ENCODE measurements around the gene RBM42. TPM values are rescaled to one million over a fixed set of nuclear protein-coding genes. Genes with fewer than 3 reads are reported as not detected.
"Not testable (repeated sequence)": the region's sequence is repeated elsewhere in the genome, so short reads cannot be mapped to it uniquely, and the experiment has no call there.

RBM42 gene
- total RNA-seq, 5 donors from 2014 or later (not counting 1 experiment from before 2014, with no cell fraction given): 37.6 to 74.0 (median 68.4) TPM

- DNase-seq; H3K27ac Mint-ChIP-seq; H3K27me3 Mint-ChIP-seq; H3K36me3 ChIP-seq (ENCODE audit: control insufficient read depth in 2 of 2, extremely low read depth in 1 of 2, insufficient read depth in 1 of 2, low read length in 1 of 2); H3K9me3 Mint-ChIP-seq; H3K4me1 Mint-ChIP-seq; H3K9me3 ChIP-seq; H3K4me3 Mint-ChIP-seq; ATAC-seq (replicated peaks in 1 of 4); H3K36me3 Mint-ChIP-seq; H3K4me1 ChIP-seq (ENCODE audit: control insufficient read depth in 1 of 2, extremely low read depth in 1 of 2, insufficient read depth in 2 of 2, low read length in 2 of 2); H3K4me3 ChIP-seq (ENCODE audit: control insufficient read depth in 1 of 2, extremely low read depth in 1 of 2, low read length in 1 of 2); H3K27ac ChIP-seq (ENCODE audit: low read length): not testable (repeated sequence)
- 20% methylated on average over 1 of the region's 3 CpGs for WGBS (ENCODE audit: insufficient coverage)
- POLR2A ChIA-PET: interaction anchor here in 1 of 2 donors (0.6 kb wide), 1 partner anchor 67 kb away, joined by 11 read pairs; no protein-coding TSS in a partner anchor
- CTCF ChIA-PET: interaction anchor here (0.7 to 1.3 kb wide), 2 partner anchors 13 to 39 kb away, joined by 3 to 4 read pairs; no protein-coding TSS in a partner anchor
- H3K27me3 ChIP-seq (replicated peaks in 1 of 2; ENCODE audit: control insufficient read depth in 2 of 2, extremely low read depth in 1 of 2, insufficient read depth in 2 of 2, low read length in 1 of 2): peaks cover 0 to 16% of the 10 kb centered on the region in 2 experiments
Observed at GRCh38 chr19:35595026-35595425, 33.8 kb upstream of the RBM42 start.

- DNase-seq (no peak), ATAC-seq (replicated peaks in 1 of 4) (no peak)
- CTCF ChIA-PET: no interaction called here
- POLR2A ChIA-PET: no interaction called here
- H3K9me3 ChIP-seq: no peaks in the 10 kb centered on the region
- Mint-ChIP-seq H3K36me3 (no peaks in the 10 kb centered on the region), H3K4me3 (no peak overlapping the region), H3K27me3 (peaks cover 3 to 6% of the 10 kb centered on the region in 2 donors), H3K4me1 (peaks cover 0 to 2% (median 0%) of the 10 kb centered on the region in 3 donors), H3K27ac (no peak overlapping the region), H3K9me3 (no peaks in the 10 kb centered on the region)
- no peak overlapping the region for H3K4me3 ChIP-seq (ENCODE audit: control insufficient read depth in 1 of 2, extremely low read depth in 1 of 2, low read length in 1 of 2)
- H3K27ac ChIP-seq (ENCODE audit: low read length): no peak overlapping the region
- no peaks in the 10 kb centered on the region for H3K4me1 ChIP-seq (ENCODE audit: control insufficient read depth in 1 of 2, extremely low read depth in 1 of 2, insufficient read depth in 2 of 2, low read length in 2 of 2)
- WGBS (ENCODE audit: insufficient coverage): no CpG with 5 or more reads among the region's 1 CpG
- peaks cover 0 to 16% of the 10 kb centered on the region in 2 experiments for H3K27me3 ChIP-seq (replicated peaks in 1 of 2; ENCODE audit: control insufficient read depth in 2 of 2, extremely low read depth in 1 of 2, insufficient read depth in 2 of 2, low read length in 1 of 2)
- H3K36me3 ChIP-seq (ENCODE audit: control insufficient read depth in 2 of 2, extremely low read depth in 1 of 2, insufficient read depth in 1 of 2, low read length in 1 of 2): no peaks in the 10 kb centered on the region
Observed at GRCh38 chr19:35595928-35596327, 32.9 kb upstream of the RBM42 start.

- peaks cover 5 to 6% of the 10 kb centered on the region in 2 donors for H3K27me3 Mint-ChIP-seq
- H3K27ac ChIP-seq (ENCODE audit: low read length): no peak overlapping the region
- no peaks in the 10 kb centered on the region for H3K9me3 ChIP-seq
- H3K4me1 ChIP-seq (ENCODE audit: control insufficient read depth in 1 of 2, extremely low read depth in 1 of 2, insufficient read depth in 2 of 2, low read length in 2 of 2): no peaks in the 10 kb centered on the region
- no peaks in the 10 kb centered on the region for H3K9me3 Mint-ChIP-seq
- H3K27me3 ChIP-seq (replicated peaks in 1 of 2; ENCODE audit: control insufficient read depth in 2 of 2, extremely low read depth in 1 of 2, insufficient read depth in 2 of 2, low read length in 1 of 2): peaks cover 0 to 16% of the 10 kb centered on the region in 2 experiments
- H3K4me3 ChIP-seq (ENCODE audit: control insufficient read depth in 1 of 2, extremely low read depth in 1 of 2, low read length in 1 of 2): no peak overlapping the region
- ATAC-seq (replicated peaks in 1 of 4): peak in 1 of 4 experiments; percentile 56
- ChIA-PET CTCF (no interaction called here), POLR2A (no interaction called here)
- H3K4me1 Mint-ChIP-seq: peaks cover 0 to 2% (median 0%) of the 10 kb centered on the region in 3 donors
- H3K36me3 ChIP-seq (ENCODE audit: control insufficient read depth in 2 of 2, extremely low read depth in 1 of 2, insufficient read depth in 1 of 2, low read length in 1 of 2): no peaks in the 10 kb centered on the region
- DNase-seq: no peak
- WGBS (ENCODE audit: insufficient coverage): 33% methylated on average over 1 of the region's 4 CpGs
- H3K4me3 Mint-ChIP-seq: no peak overlapping the region
- no peak overlapping the region for H3K27ac Mint-ChIP-seq
- H3K36me3 Mint-ChIP-seq: no peaks in the 10 kb centered on the region
Observed at GRCh38 chr19:35596366-35596999, 32.4 kb upstream of the RBM42 start.

GRCh38 chr19:35601971-35602370 is 26.9 kb upstream of the RBM42 start:
- ATAC-seq (replicated peaks in 1 of 4) (no peak), DNase-seq (no peak)
- POLR2A ChIA-PET: no interaction called here
- Mint-ChIP-seq H3K4me1 (no peaks in the 10 kb centered on the region), H3K36me3 (no peaks in the 10 kb centered on the region), H3K9me3 (no peaks in the 10 kb centered on the region), H3K27me3 (peaks cover 0 to 5% of the 10 kb centered on the region in 2 donors), H3K4me3 (no peak overlapping the region), H3K27ac (no peak overlapping the region)
- Histone ChIP-seq H3K4me1 (ENCODE audit: control insufficient read depth in 1 of 2, extremely low read depth in 1 of 2, insufficient read depth in 2 of 2, low read length in 2 of 2) (no peaks in the 10 kb centered on the region), H3K27ac (ENCODE audit: low read length) (no peak overlapping the region), H3K4me3 (ENCODE audit: control insufficient read depth in 1 of 2, extremely low read depth in 1 of 2, low read length in 1 of 2) (no peak overlapping the region), H3K36me3 (ENCODE audit: control insufficient read depth in 2 of 2, extremely low read depth in 1 of 2, insufficient read depth in 1 of 2, low read length in 1 of 2) (no peaks in the 10 kb centered on the region), H3K9me3 (no peaks in the 10 kb centered on the region), H3K27me3 (replicated peaks in 1 of 2; ENCODE audit: control insufficient read depth in 2 of 2, extremely low read depth in 1 of 2, insufficient read depth in 2 of 2, low read length in 1 of 2) (peaks cover 0 to 1% of the 10 kb centered on the region in 2 experiments)
- WGBS (ENCODE audit: insufficient coverage): no CpG with 5 or more reads among the region's 3 CpGs
- CTCF ChIA-PET: no interaction called here

GRCh38 chr19:35604436-35604835 is 24.4 kb upstream of the RBM42 start:
- POLR2A ChIA-PET; H3K36me3 ChIP-seq (ENCODE audit: control insufficient read depth in 2 of 2, extremely low read depth in 1 of 2, insufficient read depth in 1 of 2, low read length in 1 of 2); H3K27ac ChIP-seq (ENCODE audit: low read length); H3K4me1 ChIP-seq (ENCODE audit: control insufficient read depth in 1 of 2, extremely low read depth in 1 of 2, insufficient read depth in 2 of 2, low read length in 2 of 2); H3K4me3 ChIP-seq (ENCODE audit: control insufficient read depth in 1 of 2, extremely low read depth in 1 of 2, low read length in 1 of 2); H3K9me3 Mint-ChIP-seq; H3K27me3 Mint-ChIP-seq; H3K36me3 Mint-ChIP-seq; ATAC-seq (replicated peaks in 1 of 4); H3K27ac Mint-ChIP-seq; DNase-seq; H3K4me3 Mint-ChIP-seq; H3K27me3 ChIP-seq (replicated peaks in 1 of 2; ENCODE audit: control insufficient read depth in 2 of 2, extremely low read depth in 1 of 2, insufficient read depth in 2 of 2, low read length in 1 of 2); CTCF ChIA-PET; H3K9me3 ChIP-seq: not testable (repeated sequence)
- H3K4me1 Mint-ChIP-seq: peaks cover 9 to 10% (median 9%) of the 10 kb centered on the region in 3 donors
- 86% methylated on average over 3 of the region's 4 CpGs for WGBS (ENCODE audit: insufficient coverage)

- ATAC-seq (replicated peaks in 1 of 4): not testable (repeated sequence)
Observed at GRCh38 chr19:35607170-35607569, 21.7 kb upstream of the RBM42 start.

More at GRCh38 chr19:35607170-35607569, 21.7 kb upstream of the RBM42 start:
- H3K4me3 ChIP-seq (ENCODE audit: control insufficient read depth in 1 of 2, extremely low read depth in 1 of 2, low read length in 1 of 2); H3K27ac Mint-ChIP-seq; POLR2A ChIA-PET; H3K36me3 ChIP-seq (ENCODE audit: control insufficient read depth in 2 of 2, extremely low read depth in 1 of 2, insufficient read depth in 1 of 2, low read length in 1 of 2); H3K9me3 ChIP-seq; H3K27ac ChIP-seq (ENCODE audit: low read length); H3K27me3 Mint-ChIP-seq; H3K4me3 Mint-ChIP-seq; H3K36me3 Mint-ChIP-seq; H3K9me3 Mint-ChIP-seq; H3K27me3 ChIP-seq (replicated peaks in 1 of 2; ENCODE audit: control insufficient read depth in 2 of 2, extremely low read depth in 1 of 2, insufficient read depth in 2 of 2, low read length in 1 of 2); DNase-seq: not testable (repeated sequence)
- no CpG with 5 or more reads among the region's 8 CpGs for WGBS (ENCODE audit: insufficient coverage)
- H3K4me1 ChIP-seq (ENCODE audit: control insufficient read depth in 1 of 2, extremely low read depth in 1 of 2, insufficient read depth in 2 of 2, low read length in 2 of 2): peaks cover 11 to 24% of the 10 kb centered on the region in 2 experiments
- peaks cover 22 to 33% (median 28%) of the 10 kb centered on the region in 3 donors for H3K4me1 Mint-ChIP-seq
- CTCF ChIA-PET: interaction anchor here in 1 of 2 donors (0.6 kb wide), 1 partner anchor 471 kb away, joined by 4 read pairs; no protein-coding TSS in a partner anchor

All from T-cell (primary cell).